Sigmoid colon (tissue), 4 donors: Measurements from ENCODE around the gene PARP11.

ENCODE experiments used
- EP300 ChIP-seq, 4 donors: sonication (generic); formaldehyde crosslinking; IDR thresholded peaks; one replicate each; pipeline ENCODE4 v1.6.1; 2017; ENCODE audit warnings: antibody characterized with exemption in 4 of 4
- POLR2A ChIP-seq, 2 donors: fragments of 450-650 bp; IDR thresholded peaks; one replicate each; pipeline ENCODE4 v1.6.1; 2016; ENCODE audit warnings: antibody characterized with exemption in 2 of 2, mild to moderate bottlenecking in 2 of 2, moderate library complexity in 2 of 2
- POLR2AphosphoS5 ChIP-seq, 4 donors: sonication (generic); formaldehyde crosslinking; IDR thresholded peaks; one replicate each; pipeline ENCODE4 v1.6.1; 2017; ENCODE audit warnings: antibody characterized with exemption in 4 of 4
- TF ChIP-seq, protein P1 (sequence below), 4 experiments: fragments of 450-650 bp in 3 of 4; fragments of 200-600 bp in 1 of 4; IDR thresholded peaks; one replicate each; pipeline ENCODE4 v1.5.1; 2016 to 2019; ENCODE audit warnings: antibody characterized with exemption in 4 of 4, mild to moderate bottlenecking in 3 of 4, moderate library complexity in 2 of 4

GRCh38 chr12:3816266-3816665 is 56.9 kb downstream of the PARP11 start:
- no peak for TF ChIP-seq EP300 (IDR thresholded peaks at IDR 0.05)
- TF ChIP-seq, protein P1, sequence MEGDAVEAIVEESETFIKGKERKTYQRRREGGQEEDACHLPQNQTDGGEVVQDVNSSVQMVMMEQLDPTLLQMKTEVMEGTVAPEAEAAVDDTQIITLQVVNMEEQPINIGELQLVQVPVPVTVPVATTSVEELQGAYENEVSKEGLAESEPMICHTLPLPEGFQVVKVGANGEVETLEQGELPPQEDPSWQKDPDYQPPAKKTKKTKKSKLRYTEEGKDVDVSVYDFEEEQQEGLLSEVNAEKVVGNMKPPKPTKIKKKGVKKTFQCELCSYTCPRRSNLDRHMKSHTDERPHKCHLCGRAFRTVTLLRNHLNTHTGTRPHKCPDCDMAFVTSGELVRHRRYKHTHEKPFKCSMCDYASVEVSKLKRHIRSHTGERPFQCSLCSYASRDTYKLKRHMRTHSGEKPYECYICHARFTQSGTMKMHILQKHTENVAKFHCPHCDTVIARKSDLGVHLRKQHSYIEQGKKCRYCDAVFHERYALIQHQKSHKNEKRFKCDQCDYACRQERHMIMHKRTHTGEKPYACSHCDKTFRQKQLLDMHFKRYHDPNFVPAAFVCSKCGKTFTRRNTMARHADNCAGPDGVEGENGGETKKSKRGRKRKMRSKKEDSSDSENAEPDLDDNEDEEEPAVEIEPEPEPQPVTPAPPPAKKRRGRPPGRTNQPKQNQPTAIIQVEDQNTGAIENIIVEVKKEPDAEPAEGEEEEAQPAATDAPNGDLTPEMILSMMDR (IDR thresholded peaks at IDR 0.05), result no peak
- TF ChIP-seq POLR2AphosphoS5 (IDR thresholded peaks at IDR 0.05), result no peak
- TF ChIP-seq POLR2A (IDR thresholded peaks at IDR 0.05), result no peak
